ENCODE data around the gene POGZ.

Gene POGZ

GRCh38 chr1:151386002-151386401 lies 73.3 kb downstream of the POGZ start:
- H3K36me3 ChIP-seq (ENCODE audit: control insufficient read depth in 2 of 2, insufficient read depth in 2 of 2, low read length in 2 of 2): no peaks in the 10 kb centered on the region
- H3K4me1 ChIP-seq (ENCODE audit: control insufficient read depth in 2 of 2, insufficient read depth in 2 of 2, low read length in 2 of 2): peaks cover 0 to 8% of the 10 kb centered on the region in 2 donors
- no peak overlapping the region for H3K27ac ChIP-seq (ENCODE audit: low read depth in 2 of 2, low read length in 2 of 2)
- H3K9ac ChIP-seq (ENCODE audit: low read depth in 1 of 2, low read length in 2 of 2): no peak overlapping the region
- H3K9me3 ChIP-seq (ENCODE audit: control insufficient read depth in 2 of 2, low read length in 2 of 2): no peaks in the 10 kb centered on the region
- H3K27me3 ChIP-seq (ENCODE audit: control insufficient read depth in 2 of 2, insufficient read depth in 2 of 2, low read length in 2 of 2): no peaks in the 10 kb centered on the region
- no peak overlapping the region for H3K4me3 ChIP-seq (ENCODE audit: low read length in 2 of 2)

GRCh38 chr1:151384584-151384983 lies 74.7 kb downstream of the POGZ start:
- Histone ChIP-seq H3K27me3 (ENCODE audit: control insufficient read depth in 2 of 2, insufficient read depth in 2 of 2, low read length in 2 of 2) (no peaks in the 10 kb centered on the region), H3K27ac (ENCODE audit: low read depth in 2 of 2, low read length in 2 of 2) (no peak overlapping the region), H3K4me3 (ENCODE audit: low read length in 2 of 2) (no peak overlapping the region), H3K4me1 (ENCODE audit: control insufficient read depth in 2 of 2, insufficient read depth in 2 of 2, low read length in 2 of 2) (peaks cover 0 to 7% of the 10 kb centered on the region in 2 donors), H3K9me3 (ENCODE audit: control insufficient read depth in 2 of 2, low read length in 2 of 2) (no peaks in the 10 kb centered on the region), H3K36me3 (ENCODE audit: control insufficient read depth in 2 of 2, insufficient read depth in 2 of 2, low read length in 2 of 2) (no peaks in the 10 kb centered on the region), H3K9ac (ENCODE audit: low read depth in 1 of 2, low read length in 2 of 2) (no peak overlapping the region)

- Histone ChIP-seq H3K27ac (ENCODE audit: low read depth in 2 of 2, low read length in 2 of 2) (peak overlapping the region; percentile 65), H3K36me3 (ENCODE audit: control insufficient read depth in 2 of 2, insufficient read depth in 2 of 2, low read length in 2 of 2) (no peaks in the 10 kb centered on the region), H3K4me1 (ENCODE audit: control insufficient read depth in 2 of 2, insufficient read depth in 2 of 2, low read length in 2 of 2) (peaks cover 24 to 34% of the 10 kb centered on the region in 2 donors), H3K4me3 (ENCODE audit: low read length in 2 of 2) (no peak overlapping the region), H3K9me3 (ENCODE audit: control insufficient read depth in 2 of 2, low read length in 2 of 2) (no peaks in the 10 kb centered on the region), H3K9ac (ENCODE audit: low read depth in 1 of 2, low read length in 2 of 2) (no peak overlapping the region), H3K27me3 (ENCODE audit: control insufficient read depth in 2 of 2, insufficient read depth in 2 of 2, low read length in 2 of 2) (no peaks in the 10 kb centered on the region)
Measured at GRCh38 chr1:151377150-151377884, 82.0 kb downstream of the POGZ start.

- Histone ChIP-seq H3K9me3 (ENCODE audit: control insufficient read depth in 2 of 2, low read length in 2 of 2) (no peaks in the 10 kb centered on the region), H3K4me1 (ENCODE audit: control insufficient read depth in 2 of 2, insufficient read depth in 2 of 2, low read length in 2 of 2) (peaks cover 53 to 66% of the 10 kb centered on the region in 2 donors), H3K27me3 (ENCODE audit: control insufficient read depth in 2 of 2, insufficient read depth in 2 of 2, low read length in 2 of 2) (no peaks in the 10 kb centered on the region), H3K9ac (ENCODE audit: low read depth in 1 of 2, low read length in 2 of 2) (peak overlapping the region in 1 of 2 donors; percentile 28), H3K36me3 (ENCODE audit: control insufficient read depth in 2 of 2, insufficient read depth in 2 of 2, low read length in 2 of 2) (peaks cover 11% of the 10 kb centered on the region in 2 donors), H3K27ac (ENCODE audit: low read depth in 2 of 2, low read length in 2 of 2) (peak overlapping the region; percentile 64 to 94), H3K4me3 (ENCODE audit: low read length in 2 of 2) (peak overlapping the region in 1 of 2 donors; percentile 48)
Measured at GRCh38 chr1:151373196-151373595, 86.1 kb downstream of the POGZ start.

- H3K36me3 ChIP-seq (ENCODE audit: control insufficient read depth in 2 of 2, insufficient read depth in 2 of 2, low read length in 2 of 2): peaks cover 18% of the 10 kb centered on the region in 2 donors
- no peaks in the 10 kb centered on the region for H3K27me3 ChIP-seq (ENCODE audit: control insufficient read depth in 2 of 2, insufficient read depth in 2 of 2, low read length in 2 of 2)
- H3K9ac ChIP-seq (ENCODE audit: low read depth in 1 of 2, low read length in 2 of 2): peak within 1 kb of the TSS; percentile 83 to 88
- H3K27ac ChIP-seq (ENCODE audit: low read depth in 2 of 2, low read length in 2 of 2): peak within 1 kb of the TSS; percentile 91 to 94
- H3K4me1 ChIP-seq (ENCODE audit: control insufficient read depth in 2 of 2, insufficient read depth in 2 of 2, low read length in 2 of 2): peaks cover 52 to 62% of the 10 kb centered on the region in 2 donors
- H3K9me3 ChIP-seq (ENCODE audit: control insufficient read depth in 2 of 2, low read length in 2 of 2): no peaks in the 10 kb centered on the region
- H3K4me3 ChIP-seq (ENCODE audit: low read length in 2 of 2): peak within 1 kb of the TSS; percentile 81 to 87
Measured at GRCh38 chr1:151372058-151372934, 87.0 kb downstream of the POGZ start, which contains the start of gene SELENBP1. SELENBP1 (minus strand) TSS chr1:151372705; CDS start chr1:151372641, 64 bp downstream.

- Histone ChIP-seq H3K27ac (ENCODE audit: low read depth in 2 of 2, low read length in 2 of 2) (peak overlapping the region; percentile 91 to 94), H3K4me1 (ENCODE audit: control insufficient read depth in 2 of 2, insufficient read depth in 2 of 2, low read length in 2 of 2) (peaks cover 47 to 58% of the 10 kb centered on the region in 2 donors), H3K36me3 (ENCODE audit: control insufficient read depth in 2 of 2, insufficient read depth in 2 of 2, low read length in 2 of 2) (peaks cover 22 to 23% of the 10 kb centered on the region in 2 donors), H3K27me3 (ENCODE audit: control insufficient read depth in 2 of 2, insufficient read depth in 2 of 2, low read length in 2 of 2) (no peaks in the 10 kb centered on the region), H3K9me3 (ENCODE audit: control insufficient read depth in 2 of 2, low read length in 2 of 2) (no peaks in the 10 kb centered on the region), H3K4me3 (ENCODE audit: low read length in 2 of 2) (peak overlapping the region; percentile 81 to 87), H3K9ac (ENCODE audit: low read depth in 1 of 2, low read length in 2 of 2) (peak overlapping the region; percentile 83 to 88)
Measured at GRCh38 chr1:151371370-151372057, 87.8 kb downstream of the POGZ start.

GRCh38 chr1:151370211-151370911 lies 88.9 kb downstream of the POGZ start:
- Histone ChIP-seq H3K36me3 (ENCODE audit: control insufficient read depth in 2 of 2, insufficient read depth in 2 of 2, low read length in 2 of 2) (peaks cover 34% of the 10 kb centered on the region in 2 donors), H3K9me3 (ENCODE audit: control insufficient read depth in 2 of 2, low read length in 2 of 2) (no peaks in the 10 kb centered on the region), H3K27ac (ENCODE audit: low read depth in 2 of 2, low read length in 2 of 2) (peak overlapping the region; percentile 91 to 94), H3K9ac (ENCODE audit: low read depth in 1 of 2, low read length in 2 of 2) (peak overlapping the region; percentile 1 to 83), H3K4me3 (ENCODE audit: low read length in 2 of 2) (peak overlapping the region; percentile 81 to 87), H3K4me1 (ENCODE audit: control insufficient read depth in 2 of 2, insufficient read depth in 2 of 2, low read length in 2 of 2) (peaks cover 47 to 55% of the 10 kb centered on the region in 2 donors), H3K27me3 (ENCODE audit: control insufficient read depth in 2 of 2, insufficient read depth in 2 of 2, low read length in 2 of 2) (no peaks in the 10 kb centered on the region)

- Histone ChIP-seq H3K9me3 (ENCODE audit: control insufficient read depth in 2 of 2, low read length in 2 of 2) (no peaks in the 10 kb centered on the region), H3K9ac (ENCODE audit: low read depth in 1 of 2, low read length in 2 of 2) (peak overlapping the region in 1 of 2 donors; percentile 83), H3K4me1 (ENCODE audit: control insufficient read depth in 2 of 2, insufficient read depth in 2 of 2, low read length in 2 of 2) (peaks cover 47 to 55% of the 10 kb centered on the region in 2 donors), H3K27me3 (ENCODE audit: control insufficient read depth in 2 of 2, insufficient read depth in 2 of 2, low read length in 2 of 2) (no peaks in the 10 kb centered on the region), H3K27ac (ENCODE audit: low read depth in 2 of 2, low read length in 2 of 2) (peak overlapping the region; percentile 91 to 94), H3K36me3 (ENCODE audit: control insufficient read depth in 2 of 2, insufficient read depth in 2 of 2, low read length in 2 of 2) (peaks cover 41 to 42% of the 10 kb centered on the region in 2 donors), H3K4me3 (ENCODE audit: low read length in 2 of 2) (peak overlapping the region; percentile 81 to 87)
Measured at GRCh38 chr1:151369621-151370048, 89.7 kb downstream of the POGZ start.

- H3K4me1 ChIP-seq (ENCODE audit: control insufficient read depth in 2 of 2, insufficient read depth in 2 of 2, low read length in 2 of 2): peaks cover 45 to 53% of the 10 kb centered on the region in 2 donors
- no peak overlapping the region for H3K9ac ChIP-seq (ENCODE audit: low read depth in 1 of 2, low read length in 2 of 2)
- H3K4me3 ChIP-seq (ENCODE audit: low read length in 2 of 2): peak overlapping the region; percentile 81 to 87
- H3K36me3 ChIP-seq (ENCODE audit: control insufficient read depth in 2 of 2, insufficient read depth in 2 of 2, low read length in 2 of 2): peaks cover 45% of the 10 kb centered on the region in 2 donors
- peak overlapping the region in 1 of 2 donors; percentile 94 for H3K27ac ChIP-seq (ENCODE audit: low read depth in 2 of 2, low read length in 2 of 2)
- no peaks in the 10 kb centered on the region for H3K27me3 ChIP-seq (ENCODE audit: control insufficient read depth in 2 of 2, insufficient read depth in 2 of 2, low read length in 2 of 2)
- no peaks in the 10 kb centered on the region for H3K9me3 ChIP-seq (ENCODE audit: control insufficient read depth in 2 of 2, low read length in 2 of 2)
Measured at GRCh38 chr1:151369302-151369610, 90.0 kb downstream of the POGZ start.
